A549 (cell line): Measurements from ENCODE around the gene SH3PXD2A. TPM values are rescaled to one million over a fixed set of nuclear protein-coding genes. Genes with fewer than 3 reads are reported as not detected.

Experiments
- ATAC-seq, 2 experiments: fragments of 200-7000 bp in 1 of 2; fragments of >200 bp in 1 of 2; cut with Nextera tagmentation in 1 of 2; cut with Tn5 transposase in 1 of 2; 3 replicates each; pipeline versions ENCODE4 v1.8.0 to v1.9.1; 2018 to 2020; ENCODE audit warnings: mild to moderate bottlenecking in 1 of 2, moderate library complexity in 1 of 2
- CTCF ChIA-PET: fragments of 300-600 bp; sonication (Branson Sonifier 250); formaldehyde crosslinking; extraction: SDS; loops from one replicate; lab custom pipeline; 2021; ENCODE audit warnings: antibody characterized with exemption, inconsistent platforms; lab: Yijun Ruan, JAX
- POLR2A ChIA-PET: fragments of 350-600 bp; formaldehyde crosslinking; extraction: SDS; loops from one replicate; lab custom pipeline; 2021; ENCODE audit warnings: antibody characterized with exemption, inconsistent platforms; lab: Yijun Ruan, JAX
- DNase-seq, 2 experiments: peaks; one replicate each; pipeline versions ENCODE4 v3.0.0 to v3.0.0-alpha.2; 2011 to 2016; ENCODE audit warnings: low read depth in 1 of 2, low spot score in 1 of 2
- FAIRE-seq: peaks from 2 replicates; lab custom pipeline; 2011; peaks lifted over from hg19 to GRCh38; lab: Jason Lieb, UNC
- H3K27ac ChIP-seq, 2 experiments: fragments of >200 bp; sonication (Bioruptor Twin); formaldehyde crosslinking; 3 replicates each; pipeline ENCODE4 v1.5.1; 2016 to 2017
- H3K4me1 ChIP-seq: fragments of >200 bp; sonication (Bioruptor Twin); formaldehyde crosslinking; 3 replicates; pipeline ENCODE4 v1.6.1; 2016
- H3K4me2 ChIP-seq: fragments of >200 bp; sonication (Bioruptor Twin); formaldehyde crosslinking; 3 replicates; pipeline ENCODE4 v1.6.1; 2016
- H3K4me3 ChIP-seq: fragments of >200 bp; sonication (Bioruptor Twin); formaldehyde crosslinking; 3 replicates; pipeline ENCODE4 v1.5.1; 2016
- H3K9me3 ChIP-seq: fragments of >200 bp; sonication (Bioruptor Twin); formaldehyde crosslinking; 3 replicates; pipeline ENCODE4 v1.6.1; 2016
- CBX8 ChIP-seq: fragments of 200-600 bp; sonication (generic); IDR thresholded peaks from 2 replicates; pipeline ENCODE4 v1.6.1; 2016
- CEBPB ChIP-seq, 2 experiments: fragments of >200 bp in 1 of 2; sonication (Bioruptor Twin) in 1 of 2; formaldehyde crosslinking in 1 of 2; IDR thresholded peaks; 2 replicates each; pipeline ENCODE4 v1.6.1; 2012 to 2016
- CHD4 ChIP-seq: fragments of 200-600 bp; sonication (generic); IDR thresholded peaks from 2 replicates; pipeline ENCODE4 v1.6.1; 2016; ENCODE audit warnings: antibody characterized with exemption, mild to moderate bottlenecking, borderline replicate concordance
- EHF ChIP-seq: fragments of 250-450 bp; sonication (Bioruptor Pico); IDR thresholded peaks from 2 replicates; pipeline ENCODE4 v1.5.0; 2020; ENCODE audit warnings: mild to moderate bottlenecking
- EHMT2 ChIP-seq: fragments of 200-600 bp; sonication (generic); IDR thresholded peaks from 2 replicates; pipeline ENCODE4 v1.6.1; 2016; ENCODE audit warnings: antibody characterized with exemption, low read depth, mild to moderate bottlenecking, moderate library complexity
- ELK1 ChIP-seq: fragments of 150-350 bp; IDR thresholded peaks from 2 replicates; pipeline ENCODE4 v1.6.1; 2014; ENCODE audit warnings: low read depth, mild to moderate bottlenecking, low read length
- EP300 ChIP-seq, 2 experiments: fragments of >200 bp; sonication (Bioruptor Twin); formaldehyde crosslinking; IDR thresholded peaks; 2 replicates in 1 of 2; 3 replicates in 1 of 2; pipeline ENCODE4 v1.6.1; 2016 to 2017
- GATA3 ChIP-seq: IDR thresholded peaks from 2 replicates; pipeline ENCODE4 v1.6.1; 2012; ENCODE audit warnings: borderline replicate concordance
- HDAC2 ChIP-seq: fragments of 200-600 bp; sonication (generic); IDR thresholded peaks from 2 replicates; pipeline ENCODE4 v1.6.1; 2016
- HMGXB4 ChIP-seq: fragments of 250-450 bp; sonication (Bioruptor Pico); IDR thresholded peaks from 2 replicates; pipeline ENCODE4 v1.5.0; 2021; ENCODE audit warnings: mild to moderate bottlenecking, moderate library complexity, borderline replicate concordance
- JUN ChIP-seq, 2 experiments: fragments of >200 bp; sonication (Bioruptor Twin); formaldehyde crosslinking; IDR thresholded peaks; 2 replicates in 1 of 2; 3 replicates in 1 of 2; pipeline ENCODE4 v1.6.1; 2016 to 2017
- JUNB ChIP-seq: fragments of >200 bp; sonication (Bioruptor Twin); formaldehyde crosslinking; IDR thresholded peaks from 2 replicates; pipeline ENCODE4 v1.6.1; 2016
- KDM5A ChIP-seq: fragments of 200-600 bp; sonication (generic); IDR thresholded peaks from 2 replicates; pipeline ENCODE4 v1.6.1; 2016; ENCODE audit warnings: antibody characterized with exemption, mild to moderate bottlenecking
- PBX3 ChIP-seq: IDR thresholded peaks from 2 replicates; pipeline ENCODE4 v1.6.1; 2012
- POLR2A ChIP-seq: IDR thresholded peaks from 2 replicates; pipeline ENCODE4 v1.6.1; 2012; ENCODE audit warnings: mild to moderate bottlenecking, low read length
- RARB ChIP-seq: fragments of 250-450 bp; sonication (Bioruptor Pico); IDR thresholded peaks from 2 replicates; pipeline ENCODE4 v1.8.0; 2021; ENCODE audit warnings: mild to moderate bottlenecking, moderate library complexity
- REST ChIP-seq: fragments of 200-600 bp; sonication (generic); IDR thresholded peaks from 2 replicates; pipeline ENCODE4 v1.6.1; 2016; ENCODE audit warnings: antibody characterized with exemption, mild to moderate bottlenecking, moderate library complexity
- TFCP2L1 ChIP-seq: fragments of 250-450 bp; sonication (Bioruptor Pico); IDR thresholded peaks from 2 replicates; pipeline ENCODE4 v1.5.0; 2021; ENCODE audit warnings: mild to moderate bottlenecking
- ZFP36 ChIP-seq: fragments of 450-650 bp; IDR thresholded peaks from 2 replicates; pipeline ENCODE4 v1.6.1; 2014; ENCODE audit warnings: borderline replicate concordance; ENCODE audit not compliant: partially characterized antibody
- ZNF302 ChIP-seq: fragments of 250-450 bp; sonication (Bioruptor Pico); IDR thresholded peaks from 2 replicates; pipeline ENCODE4 v1.9.0; 2021; ENCODE audit warnings: inconsistent platforms, mild to moderate bottlenecking, moderate library complexity
- WGBS: methylation state at CpG from one replicate; pipeline ENCODE4 v1.1.6; 2017; ENCODE audit errors: missing lambda C conversion rate; 5-methylcytosine and 5-hydroxymethylcytosine counted together
- polyA plus RNA-seq, 4 experiments: library from polyadenylated mRNA; depleted of rRNA in 3 of 4; stranded (reverse); fragments of >200 nt; fragmentation: RNase III in 1 of 4; extraction: RNeasy Plus Mini Kit Qiagen cat#74134 plus additional on column Dnase treatment in 1 of 4; gene quantifications; 2 replicates in 3 of 4; 3 replicates in 1 of 4; pipeline ENCODE4 v1.2.3, GENCODE V29; 2011 to 2017

SH3PXD2A gene
- polyA plus RNA-seq, 2 of the 4 experiments (the other 2 are of a cell fraction) = 2.4 to 3.9 TPM

GRCh38 chr10:103871006-103871405 lies 15.6 kb upstream of the SH3PXD2A start:
- TF ChIP-seq JUNB (no peak), JUN (IDR thresholded peaks at IDR 0.05) (no peak)
- Histone ChIP-seq H3K4me3 (no peak overlapping the region), H3K27ac (peak overlapping the region in 1 of 2 experiments; percentile 40; a peak in 3 of 6 replicates), H3K4me1 (peaks cover 15% of the 10 kb centered on the region; the same call in 2 of the 3 replicates), H3K9me3 (peaks cover 4% of the 10 kb centered on the region; the same call in 2 of the 3 replicates), H3K4me2 (0 out of 3 replicates have a peak overlapping the region, but pooled peaks have one; percentile 31)
- DNase-seq (no peak), ATAC-seq (no peak), FAIRE-seq (no peak)
- POLR2A ChIA-PET = interaction anchor here (0.5 kb wide), 1 partner anchor 102 kb away, joined by 4 read pairs; no protein-coding TSS in a partner anchor
- CTCF ChIA-PET = interaction anchor here (1.1 to 5.9 kb wide), 5 partner anchors 10 to 185 kb away, joined by 3 to 26 read pairs (median 3); no protein-coding TSS in a partner anchor
- 82% methylated on average over 6 of the region's 7 CpGs for WGBS

GRCh38 chr10:103870516-103870915 lies 15.1 kb upstream of the SH3PXD2A start:
- 74% methylated on average over 8 of the region's 8 CpGs for whole genome bisulfite sequencing
- H3K27ac ChIP-seq = peak overlapping the region in 1 of 2 experiments; percentile 40; a peak in 3 of 6 replicates
- POLR2A ChIA-PET = interaction anchor here (0.5 kb wide), 1 partner anchor 101 kb away, joined by 4 read pairs; no protein-coding TSS in a partner anchor

GRCh38 chr10:103869336-103869735 lies 14.0 kb upstream of the SH3PXD2A start:
- TF ChIP-seq POLR2A = no peak
- TF ChIP-seq RARB = no peak
- TF ChIP-seq EHMT2 = no peak
- TF ChIP-seq PBX3 = no peak
- no peak for TF ChIP-seq TFCP2L1 (CRISPR knock-in tag)
- TF ChIP-seq REST = no peak
- no peak for TF ChIP-seq ZFP36
- no peak for TF ChIP-seq JUN (IDR thresholded peaks at IDR 0.05)
- no peak for TF ChIP-seq CHD4
- ATAC-seq (no peak), FAIRE-seq (no peak), DNase-seq (no peak)
- peaks cover 15% of the 10 kb centered on the region; the same call in 2 of the 3 replicates for H3K4me1 ChIP-seq
- 60% methylated on average over 4 of the region's 4 CpGs for WGBS
- H3K27ac ChIP-seq = no peak overlapping the region
- POLR2A ChIA-PET = no interaction called here
- peaks cover 20% of the 10 kb centered on the region for H3K9me3 ChIP-seq
- no peak overlapping the region for H3K4me2 ChIP-seq
- no peak overlapping the region for H3K4me3 ChIP-seq
- CTCF ChIA-PET = interaction anchor here (0.6 to 2.9 kb wide), 6 partner anchors 11 to 292 kb away, joined by 3 to 18 read pairs (median 4); no protein-coding TSS in a partner anchor

More at GRCh38 chr10:103870516-103870915, 15.1 kb upstream of the SH3PXD2A start:
- CTCF ChIA-PET = no interaction called here
- no peak for DNase-seq
- FAIRE-seq = no peak
- Histone ChIP-seq H3K4me2 (peak overlapping the region; percentile 31; the same call in 1 of the 3 replicates), H3K4me1 (peaks cover 15% of the 10 kb centered on the region; the same call in 2 of the 3 replicates), H3K9me3 (peaks cover 9% of the 10 kb centered on the region), H3K4me3 (no peak overlapping the region)
- ATAC-seq = peak in 1 of 2 experiments; percentile 63; a peak in 3 of 6 replicates
- peak; percentile 51 to 64; a peak in 3 of 4 replicates for TF ChIP-seq CEBPB (IDR thresholded peaks at IDR 0.05)
- TF ChIP-seq EP300 (IDR thresholded peaks at IDR 0.05) = no peak
- TF ChIP-seq ZNF302 (CRISPR knock-in tag) = no peak

- Histone ChIP-seq H3K4me2 (no peak overlapping the region), H3K4me3 (no peak overlapping the region), H3K9me3 (peaks cover 22% of the 10 kb centered on the region), H3K4me1 (peaks cover 15% of the 10 kb centered on the region; the same call in 2 of the 3 replicates), H3K27ac (no peak overlapping the region)
- FAIRE-seq = no peak
- no peak for ATAC-seq
- ChIA-PET POLR2A (no interaction called here), CTCF (interaction anchor here (1.0 to 2.9 kb wide), 4 partner anchors 13 to 275 kb away, joined by 3 to 18 read pairs (median 4); partner anchors contain the start of gene SH3PXD2A)
- WGBS = 75% methylated on average over 1 of the region's 1 CpG
- DNase-seq = no peak
- TF ChIP-seq ELK1 = no peak
- no peak for TF ChIP-seq GATA3
- TF ChIP-seq KDM5A = no peak
- TF ChIP-seq POLR2A = no peak
- TF ChIP-seq CBX8 = no peak
- no peak for TF ChIP-seq HMGXB4 (CRISPR knock-in tag)
- no peak for TF ChIP-seq CHD4
- no peak for TF ChIP-seq HDAC2
- no peak for TF ChIP-seq ZNF302 (CRISPR knock-in tag)
- TF ChIP-seq EHF (CRISPR knock-in tag) = no peak
- TF ChIP-seq PBX3 = no peak
Measured at GRCh38 chr10:103868200-103868599, 12.8 kb upstream of the SH3PXD2A start.
